Thoracic aorta (tissue), 2 donors: ENCODE results near the gene MGAM2. TPM values are rescaled to one million over a fixed set of nuclear protein-coding genes. Genes with fewer than 3 reads are reported as not detected.
"Not testable (repeated sequence)": the region's sequence is repeated elsewhere in the genome, so short reads cannot be mapped to it uniquely, and the experiment has no call there.

Source experiments
- ATAC-seq: fragments of 150-250 bp; one replicate; pipeline ENCODE4 v1.8.0; 2017; ENCODE audit warnings: low read depth; ENCODE audit not compliant: insufficient number of reproducible peaks, low FRiP score
- DNase-seq: peaks from one replicate; pipeline ENCODE4 v3.0.0-alpha.2; 2020; ENCODE audit warnings: low spot score
- H3K27ac ChIP-seq, 2 donors: fragments of 200-600 bp; sonication (generic); 1 replicate in 1 of 2; 2 replicates in 1 of 2; pipeline ENCODE4 v1.5.1; 2016; ENCODE audit warnings: mild to moderate bottlenecking in 2 of 2, moderate library complexity in 2 of 2
- H3K27me3 ChIP-seq: fragments of 200-600 bp; sonication (generic); replicated peaks from 2 replicates; pipeline ENCODE4 v1.6.0; 2016; ENCODE audit warnings: mild to moderate bottlenecking; ENCODE audit not compliant: insufficient read depth
- H3K36me3 ChIP-seq: fragments of 200-600 bp; sonication (generic); one replicate; pipeline ENCODE4 v1.5.1; 2016
- H3K4me1 ChIP-seq, 2 donors: fragments of 200-600 bp; sonication (generic); 1 replicate in 1 of 2; 2 replicates in 1 of 2; pipeline versions ENCODE4 v1.5.1 to v1.6.0; 2016; ENCODE audit warnings: low read depth in 2 of 2, mild to moderate bottlenecking in 1 of 2; ENCODE audit not compliant: control insufficient read depth in 1 of 2
- H3K4me3 ChIP-seq: fragments of 200-600 bp; sonication (generic); 2 replicates; pipeline ENCODE4 v1.5.1; 2016; ENCODE audit warnings: mild to moderate bottlenecking
- H3K9me3 ChIP-seq: fragments of 200-600 bp; sonication (generic); 2 replicates; pipeline ENCODE4 v1.5.1; 2016
- CTCF ChIP-seq: fragments of 200-600 bp; sonication (generic); IDR thresholded peaks from one replicate; pipeline ENCODE4 v1.5.1; 2019; ENCODE audit warnings: antibody characterized with exemption
- total RNA-seq, 2 donors: library from RNA; depleted of rRNA; stranded (reverse); fragments of >200 nt; gene quantifications; one replicate each; pipeline versions ENCODE4 v1.1.0 to v1.2.3, GENCODE V29; 2016

Gene MGAM2
- total RNA-seq, 2 donors from 2014 or later, result 0.49 to 0.54 TPM

- Histone ChIP-seq H3K27me3 (no peaks in the 10 kb centered on the region), H3K4me3 (no peak overlapping the region), H3K9me3 (no peaks in the 10 kb centered on the region), H3K27ac (no peak overlapping the region), H3K4me1 (no peaks in the 10 kb centered on the region), H3K36me3 (no peaks in the 10 kb centered on the region)
- TF ChIP-seq CTCF, result no peak
- ATAC-seq, result no peak
- DNase-seq, result no peak
These were observed 13.9 kb upstream of the MGAM2 start for GRCh38 chr7:142097571-142097970.

- ATAC-seq, result no peak
- TF ChIP-seq CTCF, result no peak
These were observed 13.5 kb upstream of the MGAM2 start for GRCh38 chr7:142098004-142098403.

DNA sequence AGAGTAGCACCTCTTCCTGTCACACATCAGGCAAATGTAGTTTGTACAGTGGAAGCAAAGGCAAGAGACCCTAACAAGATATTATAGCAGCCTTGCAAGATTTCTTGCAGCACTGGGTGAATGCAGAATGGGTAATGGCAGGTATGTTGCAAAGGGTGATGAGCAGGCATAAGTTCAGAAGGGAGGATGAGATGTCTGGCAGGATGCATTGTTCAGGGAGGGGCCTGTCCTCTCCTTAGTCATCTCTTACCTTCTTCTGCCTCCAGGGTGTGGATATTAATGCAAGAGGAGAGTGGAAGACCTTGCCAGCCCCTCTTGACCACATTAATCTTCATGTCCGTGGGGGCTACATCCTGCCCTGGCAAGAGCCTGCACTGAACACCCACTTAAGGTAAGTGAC, 12.2 kb upstream of the MGAM2 start:
- not testable (repeated sequence) for H3K4me3 ChIP-seq, H3K9me3 ChIP-seq, H3K27ac ChIP-seq, H3K36me3 ChIP-seq, DNase-seq, ATAC-seq, H3K4me1 ChIP-seq, H3K27me3 ChIP-seq

More at GRCh38 chr7:142098004-142098403, 13.5 kb upstream of the MGAM2 start:
- H3K9me3 ChIP-seq, result no peaks in the 10 kb centered on the region
- no peak overlapping the region for H3K27ac ChIP-seq
- no peak for DNase-seq
- no peaks in the 10 kb centered on the region for H3K27me3 ChIP-seq
- no peak overlapping the region for H3K4me3 ChIP-seq
- H3K4me1 ChIP-seq, result no peaks in the 10 kb centered on the region
- no peaks in the 10 kb centered on the region for H3K36me3 ChIP-seq

DNA sequence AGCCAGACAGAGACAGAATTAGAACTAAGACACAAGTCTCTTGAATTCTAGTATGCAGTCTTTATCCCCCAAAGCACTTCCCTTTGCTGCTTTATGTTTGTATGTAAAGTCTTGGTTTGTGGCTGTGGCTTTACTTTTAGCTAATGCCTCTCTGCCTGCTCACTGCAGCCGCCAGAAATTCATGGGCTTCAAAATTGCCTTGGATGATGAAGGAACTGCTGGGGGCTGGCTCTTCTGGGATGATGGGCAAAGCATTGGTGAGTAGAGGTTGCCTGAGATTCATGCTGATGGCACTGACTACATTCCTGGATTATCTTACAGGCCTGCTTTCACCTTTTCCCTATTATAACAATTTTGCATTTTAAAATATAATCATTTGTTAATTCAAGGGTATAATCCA, 10.9 kb upstream of the MGAM2 start:
- H3K4me1 ChIP-seq, result no peaks in the 10 kb centered on the region
- H3K27ac ChIP-seq, result no peak overlapping the region
- no peaks in the 10 kb centered on the region for H3K9me3 ChIP-seq
- no peaks in the 10 kb centered on the region for H3K27me3 ChIP-seq
- ATAC-seq (no peak), DNase-seq (no peak)
- H3K36me3 ChIP-seq, result no peaks in the 10 kb centered on the region
- TF ChIP-seq CTCF, result no peak
- no peak overlapping the region for H3K4me3 ChIP-seq

GRCh38 chr7:142101794-142102193, 9.7 kb upstream of the MGAM2 start:
- H3K27me3 ChIP-seq, H3K36me3 ChIP-seq, H3K9me3 ChIP-seq, H3K27ac ChIP-seq, DNase-seq, ATAC-seq, H3K4me1 ChIP-seq, H3K4me3 ChIP-seq: not testable (repeated sequence)

DNA sequence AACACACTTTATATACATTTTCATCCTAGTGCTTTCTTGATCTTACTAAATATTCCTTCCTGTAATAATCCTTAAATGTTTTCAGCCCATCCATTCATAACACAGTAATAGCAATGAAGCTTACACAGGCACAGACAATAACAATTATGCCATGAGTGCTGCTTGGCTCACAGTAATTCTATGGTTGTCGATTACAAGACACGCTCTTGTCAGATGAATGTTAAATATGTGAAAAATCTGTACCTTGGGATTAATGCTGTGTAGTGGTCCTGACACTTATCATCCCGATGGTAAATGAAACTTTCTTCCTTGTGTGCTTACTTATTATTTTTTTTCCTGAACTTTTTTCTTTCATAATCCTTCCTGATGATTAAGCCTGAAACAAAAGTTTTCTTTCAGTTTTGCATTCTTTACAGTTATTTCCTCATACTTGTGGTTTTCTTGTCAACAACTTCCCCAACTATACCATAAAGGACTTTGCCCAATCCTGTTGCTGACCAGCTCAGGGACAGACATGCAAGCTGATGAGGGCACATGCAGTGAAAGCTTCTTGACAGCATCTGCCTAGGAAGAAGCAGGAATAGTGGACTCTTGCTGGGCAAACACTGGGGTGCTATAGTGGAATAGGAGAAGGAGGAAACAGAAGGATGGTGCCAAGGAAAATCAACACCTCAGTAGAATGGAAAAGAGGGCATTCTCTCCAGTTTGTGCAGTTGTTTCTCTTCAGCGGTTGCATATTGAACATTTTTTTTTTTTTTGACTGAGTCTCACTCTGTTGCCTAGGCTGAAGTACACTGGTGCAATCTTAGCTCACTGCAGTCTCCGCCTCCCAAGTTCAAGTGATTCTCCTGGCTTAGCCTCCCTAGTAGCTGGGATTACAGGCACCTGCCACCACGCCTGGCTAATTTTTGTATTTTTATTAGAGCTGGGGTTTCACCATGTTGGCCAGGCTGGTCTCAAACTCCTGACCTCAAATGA, 6.7 kb upstream of the MGAM2 start:
- Histone ChIP-seq H3K4me1 (no peaks in the 10 kb centered on the region), H3K36me3 (no peaks in the 10 kb centered on the region), H3K4me3 (no peak overlapping the region), H3K27me3 (no peaks in the 10 kb centered on the region), H3K9me3 (no peaks in the 10 kb centered on the region), H3K27ac (no peak overlapping the region)
- DNase-seq (no peak), ATAC-seq (no peak)
- TF ChIP-seq CTCF, result no peak
